Mesodermal cell (in vitro differentiated cells): ENCODE data around the gene DOCK1.

Experiments used
- H3K27ac ChIP-seq: 2 replicates; pipeline ENCODE4 v1.7.0; 2013; ENCODE audit warnings: mild to moderate bottlenecking, low read depth, low read length, moderate library complexity; ENCODE audit not compliant: severe bottlenecking
- H3K36me3 ChIP-seq: 2 replicates; pipeline ENCODE4 v1.7.1; 2013; ENCODE audit warnings: mild to moderate bottlenecking, low read length, moderate library complexity; ENCODE audit not compliant: control insufficient read depth, insufficient read depth
- H3K4me1 ChIP-seq: one replicate; pipeline ENCODE4 v1.7.1; 2013; ENCODE audit warnings: mild to moderate bottlenecking, low read length; ENCODE audit not compliant: insufficient read depth, control insufficient read depth, poor library complexity, severe bottlenecking
- H3K4me3 ChIP-seq: 2 replicates; pipeline ENCODE4 v1.7.0; 2013; ENCODE audit warnings: low read length, control low read depth, mild to moderate bottlenecking; ENCODE audit not compliant: insufficient read depth, poor library complexity, severe bottlenecking; ENCODE audit errors: extremely low read depth
- H3K9me3 ChIP-seq: 2 replicates; pipeline ENCODE4 v1.7.1; 2013; ENCODE audit warnings: mild to moderate bottlenecking, low read length, moderate library complexity; ENCODE audit not compliant: control insufficient read depth
- WGBS, 2 experiments: methylation state at CpG; one replicate each; pipeline ENCODE4 v1.1.5; 2013; ENCODE audit warnings: missing lambda C conversion rate in 2 of 2; ENCODE audit not compliant: insufficient coverage in 2 of 2; 5-methylcytosine and 5-hydroxymethylcytosine counted together

DOCK1 gene

GRCh38 chr10:127079392-127079791 is 174.2 kb downstream of the DOCK1 start:
- Histone ChIP-seq H3K4me1 (no peaks in the 10 kb centered on the region), H3K36me3 (peaks cover 63% of the 10 kb centered on the region), H3K27ac (no peak overlapping the region), H3K9me3 (no peaks in the 10 kb centered on the region), H3K4me3 (no peak overlapping the region)
- WGBS, 2 experiments = 96 to 100% methylated on average over 3 of the region's 3 CpGs

- no peaks in the 10 kb centered on the region for H3K4me1 ChIP-seq
- 100% methylated on average over 2 of the region's 4 CpGs; no CpG with 5 or more reads in 1 of the 2 experiments for WGBS, 2 experiments
- no peak overlapping the region for H3K27ac ChIP-seq
- peaks cover 60% of the 10 kb centered on the region for H3K36me3 ChIP-seq
- H3K9me3 ChIP-seq = no peaks in the 10 kb centered on the region
- H3K4me3 ChIP-seq = no peak overlapping the region
Observed at GRCh38 chr10:127080317-127080716, 175.1 kb downstream of the DOCK1 start.

GRCh38 chr10:127081851-127082345 is 176.7 kb downstream of the DOCK1 start:
- H3K4me1 ChIP-seq = no peaks in the 10 kb centered on the region
- H3K36me3 ChIP-seq = peaks cover 51% of the 10 kb centered on the region
- 95 to 96% methylated on average over 4 to 6 of the region's 10 CpGs for WGBS, 2 experiments
- H3K9me3 ChIP-seq = no peaks in the 10 kb centered on the region
- no peak overlapping the region for H3K4me3 ChIP-seq
- no peak overlapping the region for H3K27ac ChIP-seq

- 72 to 93% methylated on average over 3 of the region's 4 CpGs for WGBS, 2 experiments
- peaks cover 49% of the 10 kb centered on the region for H3K36me3 ChIP-seq
- no peak overlapping the region for H3K4me3 ChIP-seq
- H3K9me3 ChIP-seq = no peaks in the 10 kb centered on the region
- no peaks in the 10 kb centered on the region for H3K4me1 ChIP-seq
- H3K27ac ChIP-seq = no peak overlapping the region
Observed at GRCh38 chr10:127082651-127083050, 177.4 kb downstream of the DOCK1 start.

GRCh38 chr10:127085957-127086356 is 180.7 kb downstream of the DOCK1 start:
- H3K9me3 ChIP-seq = no peaks in the 10 kb centered on the region
- H3K36me3 ChIP-seq = peaks cover 48% of the 10 kb centered on the region
- no peak overlapping the region for H3K27ac ChIP-seq
- WGBS, 2 experiments = 80% methylated on average over 2 of the region's 5 CpGs; no CpG with 5 or more reads in 1 of the 2 experiments
- H3K4me3 ChIP-seq = no peak overlapping the region
- no peaks in the 10 kb centered on the region for H3K4me1 ChIP-seq

GRCh38 chr10:127088908-127089307 is 183.7 kb downstream of the DOCK1 start:
- H3K4me3 ChIP-seq = no peak overlapping the region
- H3K4me1 ChIP-seq = no peaks in the 10 kb centered on the region
- H3K36me3 ChIP-seq = peaks cover 49% of the 10 kb centered on the region
- WGBS, 2 experiments = 94 to 95% methylated on average over 8 to 10 of the region's 10 CpGs
- H3K27ac ChIP-seq = no peak overlapping the region
- no peaks in the 10 kb centered on the region for H3K9me3 ChIP-seq

GRCh38 chr10:127089446-127089845 is 184.2 kb downstream of the DOCK1 start:
- Histone ChIP-seq H3K4me3 (no peak overlapping the region), H3K27ac (no peak overlapping the region), H3K4me1 (no peaks in the 10 kb centered on the region), H3K9me3 (no peaks in the 10 kb centered on the region), H3K36me3 (peaks cover 47% of the 10 kb centered on the region)
- WGBS, 2 experiments = 100% methylated on average over 3 of the region's 5 CpGs; no CpG with 5 or more reads in 1 of the 2 experiments

- H3K4me3 ChIP-seq = no peak overlapping the region
- no peaks in the 10 kb centered on the region for H3K4me1 ChIP-seq
- WGBS, 2 experiments = 87 to 97% methylated on average over 3 to 6 of the region's 8 CpGs
- no peak overlapping the region for H3K27ac ChIP-seq
- H3K9me3 ChIP-seq = no peaks in the 10 kb centered on the region
- H3K36me3 ChIP-seq = peaks cover 47% of the 10 kb centered on the region
Observed at GRCh38 chr10:127090138-127090537, 184.9 kb downstream of the DOCK1 start.

GRCh38 chr10:127091354-127091753 is 186.1 kb downstream of the DOCK1 start:
- WGBS, 2 experiments = 88 to 100% methylated on average over 4 of the region's 7 CpGs
- Histone ChIP-seq H3K36me3 (peaks cover 46% of the 10 kb centered on the region), H3K9me3 (no peaks in the 10 kb centered on the region), H3K27ac (no peak overlapping the region), H3K4me1 (no peaks in the 10 kb centered on the region), H3K4me3 (no peak overlapping the region)

- Histone ChIP-seq H3K27ac (no peak overlapping the region), H3K36me3 (peaks cover 49% of the 10 kb centered on the region), H3K9me3 (no peaks in the 10 kb centered on the region), H3K4me3 (no peak overlapping the region), H3K4me1 (no peaks in the 10 kb centered on the region)
- 91 to 94% methylated on average over 6 to 8 of the region's 9 CpGs for WGBS, 2 experiments
Observed at GRCh38 chr10:127092916-127093315, 187.7 kb downstream of the DOCK1 start.

- WGBS, 2 experiments = 100% methylated on average over 3 to 4 of the region's 4 CpGs
- Histone ChIP-seq H3K4me3 (no peak overlapping the region), H3K36me3 (peaks cover 42% of the 10 kb centered on the region)
Observed at GRCh38 chr10:127094984-127095383, 189.8 kb downstream of the DOCK1 start.

More at GRCh38 chr10:127094984-127095383, 189.8 kb downstream of the DOCK1 start:
- no peak overlapping the region for H3K27ac ChIP-seq
- no peaks in the 10 kb centered on the region for H3K9me3 ChIP-seq
- H3K4me1 ChIP-seq = no peaks in the 10 kb centered on the region
